OCI-LY3 (cell line): ENCODE measurements around the gene NPTX1.

ENCODE experiments used
- H2AFZ ChIP-seq: fragments of 200-600, 300-600 bp; shearing (Covaris generic); 2 replicates; pipeline ENCODE4 v1.6.0; 2014; ENCODE audit warnings: antibody characterized with exemption, low read depth, low read length
- H3K27ac ChIP-seq: fragments of 200-600, 300-600 bp; sonication (generic); 2 replicates; pipeline ENCODE4 v1.5.1; 2014; ENCODE audit warnings: mild to moderate bottlenecking, low read length, moderate library complexity, mixed read lengths
- H3K27me3 ChIP-seq: fragments of 200-600, 300-600 bp; sonication (generic); 2 replicates; pipeline ENCODE4 v1.6.1; 2014; ENCODE audit warnings: low read depth, low read length, mixed read lengths
- H3K36me3 ChIP-seq: fragments of 200-600, 300-600 bp; sonication (generic); replicated peaks from 2 replicates; pipeline ENCODE3; 2014; ENCODE audit warnings: low read depth, low read length, mixed read lengths
- H3K4me1 ChIP-seq: fragments of 300-600, 200-600 bp; sonication (generic); 2 replicates; pipeline ENCODE4 v1.6.1; 2014; ENCODE audit warnings: low read length, mixed read lengths
- H3K4me2 ChIP-seq: fragments of 200-600, 300-600 bp; sonication (generic); 2 replicates; pipeline ENCODE4 v1.6.1; 2014; ENCODE audit warnings: low read length, mixed read lengths
- H3K4me3 ChIP-seq: fragments of 300-600, 200-600 bp; sonication (generic); 2 replicates; pipeline ENCODE4 v1.5.1; 2014; ENCODE audit warnings: antibody characterized with exemption, mild to moderate bottlenecking, low read length, moderate library complexity
- H3K79me2 ChIP-seq: fragments of 300-600, 200-600 bp; shearing (Covaris generic); 2 replicates; pipeline ENCODE4 v1.6.1; 2014; ENCODE audit warnings: mild to moderate bottlenecking, low read length, mixed read lengths
- H3K9ac ChIP-seq: fragments of 300-600, 200-600 bp; shearing (Covaris generic); 2 replicates; pipeline ENCODE4 v1.6.0; 2014; ENCODE audit warnings: mild to moderate bottlenecking, low read length, moderate library complexity
- H3K9me3 ChIP-seq: fragments of 200-600, 300-600 bp; shearing (Covaris generic); 2 replicates; pipeline ENCODE4 v1.6.1; 2014; ENCODE audit warnings: low read length, mixed read lengths; ENCODE audit not compliant: insufficient read depth
- H4K20me1 ChIP-seq: fragments of 200-600, 300-600 bp; sonication (generic); 2 replicates; pipeline ENCODE4 v1.6.1; 2016; ENCODE audit warnings: low read length, mixed read lengths; ENCODE audit not compliant: insufficient read depth
- EZH2phosphoT487 ChIP-seq: fragments of 200-600 bp; shearing (Covaris generic); IDR thresholded peaks from 2 replicates; pipeline ENCODE4 v1.6.1; 2018; ENCODE audit warnings: antibody characterized with exemption, mixed run types, low read depth
- TF ChIP-seq, protein P1 (sequence below): fragments of 200-600, 300-600 bp; sonication (generic); IDR thresholded peaks from 2 replicates; pipeline ENCODE4 v1.5.1; 2014; ENCODE audit warnings: antibody characterized with exemption, low read length, low read depth

The NPTX1 gene

DNA sequence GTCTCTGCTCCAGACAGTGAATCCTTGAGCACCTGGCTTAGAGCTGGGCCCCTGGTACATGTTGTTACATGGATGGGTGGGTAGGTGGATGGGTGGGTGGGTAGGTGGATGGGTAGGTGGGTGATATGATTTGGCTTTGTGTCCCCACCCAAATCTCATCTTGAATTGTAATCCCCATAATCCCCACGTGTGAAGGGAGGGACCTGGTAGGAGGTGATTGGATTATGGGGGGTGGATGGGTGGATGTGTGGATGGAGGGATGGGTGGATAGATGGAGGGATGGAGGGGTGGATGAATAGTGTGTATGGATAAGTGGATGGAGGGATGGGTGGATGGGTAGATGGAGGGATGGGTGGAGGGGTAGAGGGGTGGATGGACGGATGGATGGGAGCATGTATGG lies 26.6 kb upstream of the NPTX1 start:
- TF ChIP-seq EZH2phosphoT487: no peak
- TF ChIP-seq, protein P1, sequence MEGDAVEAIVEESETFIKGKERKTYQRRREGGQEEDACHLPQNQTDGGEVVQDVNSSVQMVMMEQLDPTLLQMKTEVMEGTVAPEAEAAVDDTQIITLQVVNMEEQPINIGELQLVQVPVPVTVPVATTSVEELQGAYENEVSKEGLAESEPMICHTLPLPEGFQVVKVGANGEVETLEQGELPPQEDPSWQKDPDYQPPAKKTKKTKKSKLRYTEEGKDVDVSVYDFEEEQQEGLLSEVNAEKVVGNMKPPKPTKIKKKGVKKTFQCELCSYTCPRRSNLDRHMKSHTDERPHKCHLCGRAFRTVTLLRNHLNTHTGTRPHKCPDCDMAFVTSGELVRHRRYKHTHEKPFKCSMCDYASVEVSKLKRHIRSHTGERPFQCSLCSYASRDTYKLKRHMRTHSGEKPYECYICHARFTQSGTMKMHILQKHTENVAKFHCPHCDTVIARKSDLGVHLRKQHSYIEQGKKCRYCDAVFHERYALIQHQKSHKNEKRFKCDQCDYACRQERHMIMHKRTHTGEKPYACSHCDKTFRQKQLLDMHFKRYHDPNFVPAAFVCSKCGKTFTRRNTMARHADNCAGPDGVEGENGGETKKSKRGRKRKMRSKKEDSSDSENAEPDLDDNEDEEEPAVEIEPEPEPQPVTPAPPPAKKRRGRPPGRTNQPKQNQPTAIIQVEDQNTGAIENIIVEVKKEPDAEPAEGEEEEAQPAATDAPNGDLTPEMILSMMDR: no peak
- Histone ChIP-seq H3K27ac (no peak overlapping the region), H4K20me1 (no peaks in the 10 kb centered on the region), H2AFZ (no peak overlapping the region), H3K36me3 (no peaks in the 10 kb centered on the region), H3K9ac (no peak overlapping the region), H3K79me2 (no peaks in the 10 kb centered on the region), H3K27me3 (no peaks in the 10 kb centered on the region), H3K4me2 (no peak overlapping the region), H3K4me1 (no peaks in the 10 kb centered on the region; the same call in 1 of the 2 replicates), H3K9me3 (no peaks in the 10 kb centered on the region), H3K4me3 (no peak overlapping the region)

DNA sequence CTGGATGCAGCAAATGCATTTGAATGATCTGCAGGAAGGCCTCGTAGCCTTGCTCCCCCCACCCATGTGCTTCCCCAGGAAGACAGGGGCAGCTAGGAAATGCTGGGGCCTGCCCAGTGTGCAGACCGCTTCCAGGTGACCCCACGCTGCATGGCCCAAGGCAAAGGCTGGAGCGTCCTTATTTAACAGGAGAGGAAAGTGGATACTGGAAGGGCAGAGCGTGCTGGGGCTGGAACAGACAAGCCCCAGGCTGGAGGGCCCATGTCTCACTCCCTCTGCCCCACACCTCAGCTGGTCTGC lies 26.1 kb upstream of the NPTX1 start:
- H3K9me3 ChIP-seq: no peaks in the 10 kb centered on the region
- no peak overlapping the region for H2AFZ ChIP-seq
- H3K4me2 ChIP-seq: no peak overlapping the region
- H3K9ac ChIP-seq: no peak overlapping the region
- no peak overlapping the region for H3K27ac ChIP-seq
- H3K36me3 ChIP-seq: no peaks in the 10 kb centered on the region
- TF ChIP-seq EZH2phosphoT487: no peak
- TF ChIP-seq, protein P1: no peak
- H4K20me1 ChIP-seq: no peaks in the 10 kb centered on the region
- H3K4me1 ChIP-seq: no peaks in the 10 kb centered on the region; the same call in 1 of the 2 replicates
- no peaks in the 10 kb centered on the region for H3K27me3 ChIP-seq
- no peaks in the 10 kb centered on the region for H3K79me2 ChIP-seq
- no peak overlapping the region for H3K4me3 ChIP-seq

DNA sequence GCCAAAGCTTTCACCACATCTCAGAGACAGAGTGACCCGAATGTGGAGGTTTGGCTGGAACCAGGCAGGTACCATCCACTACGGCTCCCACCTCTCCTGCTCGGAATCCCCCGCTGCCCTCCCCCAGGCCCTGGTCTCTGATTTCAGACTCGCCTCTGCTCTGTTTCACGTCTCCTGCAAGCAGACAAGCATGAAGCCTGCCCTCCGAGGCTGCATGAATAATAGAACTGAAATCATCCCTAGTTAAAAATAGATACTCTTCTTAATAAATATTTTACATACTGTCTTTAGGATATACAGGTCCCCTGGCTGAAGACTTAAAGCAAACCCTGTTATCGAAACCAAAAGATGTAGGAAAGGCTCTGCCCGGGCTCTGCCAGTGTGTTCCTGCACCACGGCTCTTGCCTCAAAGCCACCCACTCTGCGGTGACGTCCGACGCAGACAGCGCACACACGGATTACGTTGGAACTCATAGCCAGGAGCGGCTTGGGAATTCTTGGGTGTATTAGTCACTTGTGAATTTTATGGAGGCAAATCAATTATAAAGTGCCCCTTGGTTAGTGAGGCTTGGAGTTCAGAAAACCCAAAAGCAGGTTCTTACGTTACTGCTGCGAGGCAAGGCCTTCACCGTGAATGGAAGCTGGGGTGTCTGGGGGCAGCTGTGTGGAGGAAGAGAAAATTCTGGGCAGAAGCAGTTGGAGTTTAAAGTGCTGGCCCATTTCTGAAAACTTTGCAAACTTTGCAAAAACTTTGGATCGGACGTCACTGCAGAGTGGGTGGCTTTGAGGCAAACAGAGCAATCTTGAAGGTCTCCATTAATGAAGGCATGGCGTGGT lies 25.6 kb upstream of the NPTX1 start:
- no peaks in the 10 kb centered on the region for H4K20me1 ChIP-seq
- no peaks in the 10 kb centered on the region for H3K79me2 ChIP-seq
- no peaks in the 10 kb centered on the region for H3K9me3 ChIP-seq
- no peak overlapping the region for H2AFZ ChIP-seq
- H3K9ac ChIP-seq: no peak overlapping the region
- no peak overlapping the region for H3K4me3 ChIP-seq
- H3K4me2 ChIP-seq: no peak overlapping the region
- H3K27me3 ChIP-seq: no peaks in the 10 kb centered on the region
- H3K36me3 ChIP-seq: no peaks in the 10 kb centered on the region
- TF ChIP-seq EZH2phosphoT487: no peak
- TF ChIP-seq, protein P1: no peak
- H3K27ac ChIP-seq: no peak overlapping the region
- H3K4me1 ChIP-seq: no peaks in the 10 kb centered on the region; the same call in 1 of the 2 replicates

DNA sequence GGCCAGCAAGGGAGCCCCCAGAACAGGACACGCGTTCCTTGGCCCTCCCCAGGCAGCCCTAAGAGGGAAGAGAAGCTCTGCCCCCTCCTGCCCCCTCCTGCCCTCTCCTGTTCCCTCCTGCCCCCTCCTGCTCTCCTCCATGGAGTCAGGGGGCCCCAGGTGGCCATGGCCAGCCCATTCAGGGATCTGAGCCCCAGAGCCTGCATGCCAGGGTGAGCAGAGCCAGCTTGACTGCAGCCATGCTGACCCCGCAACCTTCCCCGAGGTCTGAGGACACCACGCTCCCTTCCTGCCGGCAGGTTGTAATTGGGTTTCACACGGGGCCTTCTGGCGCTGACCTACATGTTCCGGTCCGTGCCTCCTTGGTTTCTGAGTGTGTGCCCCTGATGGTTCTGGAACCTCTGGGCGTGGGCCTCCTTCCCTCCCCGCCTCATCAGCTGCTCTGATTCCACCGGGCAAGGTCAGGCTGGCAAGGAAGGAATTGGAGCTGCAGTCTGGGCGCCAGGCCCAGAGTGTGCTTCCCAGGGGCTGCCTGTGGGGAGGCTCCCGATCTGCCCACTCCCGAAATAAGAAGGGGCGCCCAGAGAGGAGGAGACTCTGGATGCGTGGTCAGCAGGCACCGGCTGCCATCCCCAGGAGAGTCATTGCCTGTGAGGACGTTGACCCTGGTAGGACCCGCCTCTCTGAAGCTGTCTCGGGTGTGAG lies 23.7 kb upstream of the NPTX1 start:
- H3K27me3 ChIP-seq: no peaks in the 10 kb centered on the region
- no peak overlapping the region for H3K4me3 ChIP-seq
- H3K9me3 ChIP-seq: no peaks in the 10 kb centered on the region
- H3K9ac ChIP-seq: no peak overlapping the region
- no peaks in the 10 kb centered on the region for H3K79me2 ChIP-seq
- no peak overlapping the region for H3K27ac ChIP-seq
- H3K36me3 ChIP-seq: no peaks in the 10 kb centered on the region
- no peak overlapping the region for H3K4me2 ChIP-seq
- H2AFZ ChIP-seq: no peak overlapping the region
- H3K4me1 ChIP-seq: no peaks in the 10 kb centered on the region; the same call in 1 of the 2 replicates
- H4K20me1 ChIP-seq: no peaks in the 10 kb centered on the region
- no peak for TF ChIP-seq EZH2phosphoT487
- TF ChIP-seq, protein P1: no peak
